GM19351 (cell line): ENCODE results near the gene HEBP2.
"Not testable (repeated sequence)": the region's sequence is repeated elsewhere in the genome, so short reads cannot be mapped to it uniquely, and the experiment has no call there.

Experiments
- ATAC-seq: cut with Tn5 transposase; IDR thresholded peaks from one replicate; pipeline ENCODE4 v1.9.1; 2021; ENCODE audit warnings: mild to moderate bottlenecking, moderate library complexity; ENCODE audit not compliant: unreplicated experiment

HEBP2 gene, protein sequence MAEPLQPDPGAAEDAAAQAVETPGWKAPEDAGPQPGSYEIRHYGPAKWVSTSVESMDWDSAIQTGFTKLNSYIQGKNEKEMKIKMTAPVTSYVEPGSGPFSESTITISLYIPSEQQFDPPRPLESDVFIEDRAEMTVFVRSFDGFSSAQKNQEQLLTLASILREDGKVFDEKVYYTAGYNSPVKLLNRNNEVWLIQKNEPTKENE

DNA sequence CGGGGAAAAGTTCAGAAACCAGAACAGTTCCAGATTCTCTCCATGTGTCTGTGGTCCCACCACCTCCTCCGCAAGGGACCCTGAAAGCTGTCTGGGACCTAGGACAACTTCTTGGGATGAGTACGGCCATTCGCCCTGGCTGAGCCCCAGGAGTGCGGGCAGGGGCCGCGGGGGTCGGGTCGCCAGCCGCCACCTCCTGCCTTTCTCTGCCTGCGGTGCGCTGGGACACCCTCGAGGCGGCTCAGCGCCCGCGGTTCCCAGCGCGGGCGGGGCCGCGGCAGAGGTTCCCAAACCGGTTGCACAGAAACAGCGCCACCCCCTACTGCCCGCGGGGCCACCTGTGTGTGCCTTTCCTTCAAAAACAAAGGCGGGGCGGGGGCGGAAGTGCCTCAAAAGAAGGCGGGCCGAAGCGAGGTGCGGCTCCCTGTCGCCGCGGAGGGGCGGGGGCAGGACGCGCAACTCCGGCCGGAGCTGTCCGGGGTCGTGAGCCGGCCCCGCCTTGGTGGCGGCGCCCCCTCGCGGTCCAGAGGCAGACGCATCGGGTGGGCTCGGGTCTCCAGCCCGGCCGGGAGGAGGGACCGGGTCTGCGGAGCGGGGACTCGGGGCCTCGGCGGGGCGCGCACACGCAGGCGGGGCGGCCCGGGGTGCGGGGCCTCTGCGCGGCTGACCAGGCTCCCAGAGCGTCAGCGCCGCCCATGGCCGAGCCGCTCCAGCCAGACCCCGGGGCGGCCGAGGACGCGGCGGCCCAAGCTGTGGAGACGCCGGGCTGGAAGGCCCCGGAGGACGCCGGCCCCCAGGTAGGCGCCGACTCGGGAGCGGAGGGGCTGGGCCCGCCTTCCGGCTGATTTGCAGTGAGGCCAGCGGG, at the start of gene HEBP2:
HEBP2 (plus strand) TSS at position 423 of the 865 bp plus-strand sequence; CDS start at position 696, 273 bp downstream.
- ATAC-seq, result peak; percentile 84

DNA sequence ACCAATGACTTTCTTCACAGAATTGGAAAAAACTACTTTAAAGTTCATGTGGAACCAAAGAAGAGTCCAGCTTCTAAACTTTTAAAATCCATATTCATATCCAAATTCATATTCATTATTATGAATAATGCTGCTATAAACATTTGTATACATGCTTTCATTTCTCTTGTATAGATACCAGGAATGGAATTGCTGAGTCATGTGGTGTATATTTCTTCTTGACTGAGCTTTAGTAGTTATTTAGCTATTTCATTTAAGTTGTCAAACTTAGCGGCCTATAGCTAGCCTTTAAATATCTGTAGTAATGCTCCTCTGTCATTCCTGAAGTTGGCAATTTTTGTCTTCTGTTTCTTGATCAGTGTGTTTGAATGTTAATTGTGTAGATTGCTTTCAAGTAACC, 46.1 kb upstream of the HEBP2 start:
- no peak for ATAC-seq

DNA sequence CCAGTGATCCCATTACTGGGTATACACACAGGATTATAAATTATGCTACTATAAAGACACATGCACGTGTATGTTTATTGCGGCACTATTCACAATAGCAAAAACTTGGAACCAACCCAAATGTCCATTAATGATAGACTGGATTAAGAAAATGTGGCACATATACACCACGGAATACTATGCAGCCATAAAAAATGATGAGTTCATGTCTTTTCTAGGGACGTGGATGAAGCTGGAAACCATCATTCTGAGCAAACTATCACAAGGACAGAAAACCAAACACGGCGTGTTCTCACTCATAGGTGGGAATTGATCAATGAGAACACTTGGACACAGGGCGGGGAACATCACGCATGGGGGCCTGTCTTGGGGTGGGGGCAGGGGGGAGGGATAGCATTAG, 35.3 kb upstream of the HEBP2 start:
- not testable (repeated sequence) for ATAC-seq

DNA sequence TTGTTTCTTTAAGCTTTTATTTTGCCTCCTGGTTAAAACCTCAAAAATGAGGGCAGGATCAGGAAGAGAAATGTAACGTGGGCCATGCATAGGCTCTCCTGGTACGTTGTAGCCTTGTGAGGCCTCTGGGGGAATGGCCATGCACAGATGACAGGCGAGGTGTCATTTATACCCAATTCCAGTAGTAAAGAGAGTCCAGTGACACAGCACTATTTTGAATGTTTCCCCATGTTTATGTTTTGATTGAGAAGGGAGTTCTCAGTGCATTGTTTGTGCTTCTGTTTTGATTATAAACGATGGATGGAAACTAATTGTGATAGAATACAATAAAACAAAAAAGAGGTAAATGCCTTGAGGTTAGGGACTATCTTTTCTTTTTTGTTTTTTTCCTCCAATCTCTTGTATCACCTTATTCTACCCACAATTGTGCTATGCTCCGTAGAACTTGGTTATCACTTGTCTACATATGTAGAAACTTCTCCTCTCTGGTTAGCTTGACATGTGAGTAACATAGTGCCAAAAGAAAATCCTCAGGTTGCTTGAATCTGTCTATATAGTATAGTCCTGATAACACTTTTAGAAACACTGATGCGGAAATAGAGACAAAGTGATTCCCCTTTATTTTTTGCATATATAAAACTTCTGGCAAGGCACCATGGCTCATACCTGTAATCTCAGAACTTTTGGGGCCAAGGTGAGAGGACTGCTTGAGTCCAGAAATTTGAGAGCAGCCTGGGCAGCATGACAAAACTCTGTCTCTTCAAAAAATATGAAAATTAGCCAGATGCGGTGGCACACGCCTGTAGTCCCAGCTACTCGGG, 33.2 kb upstream of the HEBP2 start:
- ATAC-seq, result no peak

DNA sequence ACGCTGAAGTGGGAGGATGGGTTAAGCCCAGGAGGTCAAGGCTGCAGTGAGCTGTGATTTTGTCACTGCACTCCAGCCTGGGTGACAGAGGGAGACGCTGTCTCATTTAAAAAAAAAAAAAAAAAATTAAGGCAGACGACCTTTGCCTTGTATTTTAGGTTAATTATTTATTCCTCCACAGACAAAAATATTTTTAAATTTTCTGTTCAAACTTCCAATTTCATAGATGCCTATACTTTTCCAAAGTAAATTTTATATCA, 32.6 kb upstream of the HEBP2 start:
- no peak for ATAC-seq

DNA sequence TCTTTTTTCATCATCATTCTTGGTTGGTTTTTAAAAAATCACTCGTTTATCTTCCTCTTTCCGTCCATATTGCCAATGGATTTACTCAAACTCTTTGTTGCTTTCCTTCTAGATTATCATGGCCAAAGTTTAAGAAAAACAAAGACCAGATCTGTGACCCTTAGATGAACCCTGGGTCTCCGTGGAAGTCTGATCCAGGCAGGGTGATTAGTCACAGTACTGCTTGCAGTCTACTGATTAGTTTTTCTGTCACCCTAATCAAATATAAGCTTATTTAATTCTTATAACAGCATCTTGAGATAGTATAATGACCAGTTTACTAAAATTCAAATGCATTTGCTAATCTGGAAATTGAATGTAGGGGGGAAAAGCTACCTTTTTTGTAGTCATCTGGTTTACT, 32.3 kb upstream of the HEBP2 start:
- no peak for ATAC-seq

DNA sequence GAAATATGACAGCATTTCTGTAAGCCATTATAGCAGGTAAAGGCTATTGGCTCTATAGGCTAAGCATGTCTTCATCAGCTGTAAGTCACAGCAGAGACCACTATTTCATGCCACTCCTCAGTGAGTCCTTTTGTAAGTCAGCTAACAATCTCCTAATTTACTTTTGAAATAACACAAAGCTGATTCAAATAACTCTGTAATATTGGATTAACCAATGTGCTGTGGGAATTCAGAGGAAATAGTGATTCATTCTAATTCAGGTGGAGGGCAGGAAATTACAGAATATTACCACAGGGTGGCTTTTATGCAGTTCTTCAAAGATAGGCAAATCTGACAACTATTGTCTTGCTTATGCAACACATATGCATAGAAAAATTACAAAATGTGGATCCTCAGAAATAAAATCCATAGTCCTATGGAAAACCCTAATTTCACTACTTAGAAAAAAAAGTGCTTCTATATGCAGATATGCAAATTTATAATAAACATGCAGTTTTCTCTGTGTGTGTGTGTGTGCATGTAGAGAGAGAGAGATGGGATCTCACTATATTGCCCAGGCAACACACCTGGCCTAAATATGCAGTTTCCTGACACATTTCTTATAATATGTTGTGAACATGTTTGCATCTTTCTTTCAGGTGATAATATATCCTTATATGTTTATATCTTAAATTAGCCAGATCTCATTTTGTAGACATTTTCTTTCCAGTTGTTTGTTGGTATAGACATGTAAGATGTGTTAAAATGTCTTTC, 31.1 kb upstream of the HEBP2 start:
- ATAC-seq, result no peak

DNA sequence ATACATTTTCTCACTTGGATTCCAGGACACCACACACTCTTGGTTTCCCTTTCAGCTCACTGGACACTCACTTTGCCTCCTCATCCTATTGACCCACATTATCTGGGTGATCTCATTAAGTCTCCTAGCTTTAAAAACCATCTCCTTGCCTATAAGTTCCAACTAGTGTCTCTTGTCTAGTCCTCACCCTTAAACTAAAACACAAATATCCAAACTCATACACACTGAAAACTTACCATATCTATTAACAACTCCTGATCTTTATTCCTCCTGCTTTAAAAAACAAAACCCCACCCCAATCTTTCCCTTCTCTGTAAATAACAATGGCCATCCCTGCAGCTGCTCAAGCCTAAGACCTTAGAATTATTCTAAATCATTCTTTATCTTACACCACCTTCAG, 29.8 kb upstream of the HEBP2 start:
- no peak for ATAC-seq

DNA sequence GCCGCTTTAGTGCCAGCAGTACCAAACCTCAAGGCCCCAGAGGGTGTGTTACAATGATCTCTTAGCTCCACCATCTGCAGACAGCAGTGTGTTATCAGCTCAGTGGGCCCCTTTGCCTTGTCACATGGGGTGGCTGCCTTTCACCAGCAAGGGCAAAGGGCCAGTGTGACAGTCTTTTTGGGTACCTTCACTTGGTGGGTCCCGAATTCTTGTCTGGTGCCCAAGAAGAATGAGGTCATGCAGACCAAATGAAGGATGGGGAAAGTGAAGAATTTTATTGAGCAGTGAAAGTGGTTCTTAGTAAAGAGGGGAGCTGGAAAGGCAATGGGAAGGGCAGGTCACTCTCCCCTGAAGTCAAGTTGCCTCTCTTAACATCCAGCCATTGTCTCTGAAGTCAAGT, 29.2 kb upstream of the HEBP2 start:
- ATAC-seq, result no peak

DNA sequence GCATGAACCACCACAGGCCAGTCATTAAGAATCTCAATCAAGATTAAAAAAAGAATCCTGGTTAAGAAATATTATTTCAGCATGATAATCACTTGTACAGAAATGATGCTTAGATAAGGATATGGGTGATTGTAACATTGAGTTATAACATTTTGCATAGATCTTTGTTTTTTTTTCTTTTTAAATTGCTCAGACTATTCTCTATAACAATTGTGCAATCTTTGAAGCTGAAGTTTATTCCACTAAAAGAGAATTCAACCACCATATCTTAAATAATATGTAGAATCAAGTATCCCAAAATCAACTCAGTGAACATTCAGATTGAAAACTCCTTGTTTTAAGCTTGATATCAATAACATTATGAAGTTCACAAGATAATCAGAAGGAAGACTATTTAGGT, 27.0 kb upstream of the HEBP2 start:
- no peak for ATAC-seq

DNA sequence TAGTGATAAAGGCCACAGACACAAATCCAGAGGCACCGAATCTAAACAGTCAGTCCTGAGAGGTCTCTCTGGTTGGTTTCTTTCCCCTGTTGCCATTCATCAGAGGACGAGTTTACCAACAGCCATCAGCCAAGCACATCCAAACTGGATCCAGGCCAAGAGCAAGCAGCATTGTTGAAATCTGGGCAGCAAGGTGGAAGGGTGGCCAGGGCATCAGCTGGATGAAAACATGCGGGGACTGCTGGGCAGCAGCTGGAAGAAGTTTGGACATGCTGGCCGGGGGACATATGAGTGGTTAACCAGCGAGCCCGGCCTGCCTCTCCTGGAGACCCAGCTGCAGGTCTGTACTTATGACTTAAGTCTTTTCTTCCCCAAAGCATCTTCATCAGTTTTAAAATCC, 26.2 kb upstream of the HEBP2 start, which contains the start of gene SMIM28:
SMIM28 (plus strand) TSS at position 62 of the 400 bp plus-strand sequence; CDS start at position 230, 168 bp downstream.
- ATAC-seq, result no peak

DNA sequence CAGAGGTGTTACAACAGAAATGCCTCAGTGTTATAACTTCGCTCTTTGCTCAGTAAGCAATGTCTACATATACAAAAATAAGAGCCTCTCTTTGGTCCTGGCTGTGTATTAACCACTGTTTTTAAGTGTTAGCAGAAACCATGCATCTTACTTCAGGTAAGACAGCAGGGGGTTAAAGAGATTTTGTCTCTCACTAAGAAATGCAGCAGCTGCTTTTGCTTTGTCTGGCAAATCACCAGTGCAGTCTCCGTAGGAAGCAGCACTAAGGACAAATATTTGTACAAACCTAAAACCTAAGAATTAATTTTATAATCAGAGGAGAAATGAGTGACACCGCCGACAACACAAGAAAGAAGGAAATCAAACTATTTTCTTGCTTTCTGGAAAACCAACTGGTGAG, 25.6 kb upstream of the HEBP2 start:
- no peak for ATAC-seq

DNA sequence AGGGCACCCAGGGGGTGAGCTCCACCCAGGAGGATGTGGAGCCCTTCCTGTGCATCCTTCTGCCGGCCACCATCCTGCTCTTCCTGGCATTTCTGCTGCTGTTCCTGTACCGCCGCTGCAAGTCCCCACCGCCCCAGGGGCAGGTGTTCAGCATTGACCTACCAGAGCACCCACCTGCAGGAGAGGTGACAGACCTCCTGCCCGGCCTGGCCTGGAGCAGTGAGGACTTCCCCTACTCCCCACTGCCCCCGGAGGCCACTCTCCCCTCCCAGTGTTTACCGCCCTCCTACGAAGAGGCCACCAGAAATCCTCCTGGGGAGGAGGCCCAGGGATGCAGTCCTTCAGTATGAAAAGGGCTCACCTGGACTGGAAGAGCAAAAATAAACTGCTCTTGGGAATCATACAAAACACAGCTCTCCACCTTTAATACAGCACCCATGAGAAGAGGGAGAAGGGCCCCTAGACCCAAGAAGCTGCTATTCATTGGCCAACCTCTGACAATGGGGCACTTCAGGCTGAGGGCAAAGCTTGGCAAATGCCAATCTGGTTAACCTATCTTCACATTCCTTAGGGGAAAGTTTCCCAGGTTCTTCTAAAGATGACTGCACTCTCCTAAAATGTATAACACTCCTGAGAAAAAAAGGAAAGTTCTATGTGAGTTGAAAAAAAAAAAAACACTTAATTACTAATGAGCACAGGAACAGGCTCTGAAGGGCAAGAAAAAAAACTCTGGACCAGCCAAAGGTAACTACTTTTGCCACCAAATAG, 21.3 kb upstream of the HEBP2 start:
- ATAC-seq, result no peak

DNA sequence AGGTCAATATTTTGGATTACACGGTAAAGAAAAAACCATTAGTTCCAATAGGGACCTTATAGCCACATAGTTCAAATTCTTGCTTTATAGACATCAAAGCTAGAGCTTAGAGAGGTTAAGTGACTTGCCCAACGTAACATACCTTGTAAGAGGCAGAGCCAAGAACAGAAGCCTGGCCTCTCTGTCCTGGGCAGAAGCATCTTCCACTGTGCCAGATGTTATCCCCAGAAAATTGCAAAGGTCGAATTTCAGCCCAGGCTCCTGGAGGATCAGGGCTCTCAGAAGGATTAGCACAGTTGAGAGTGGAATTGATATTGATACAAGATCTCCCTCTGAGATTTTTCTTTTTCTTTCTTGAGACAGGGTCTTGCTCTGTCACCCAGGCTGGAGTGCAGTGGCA, 20.2 kb upstream of the HEBP2 start:
- no peak for ATAC-seq

DNA sequence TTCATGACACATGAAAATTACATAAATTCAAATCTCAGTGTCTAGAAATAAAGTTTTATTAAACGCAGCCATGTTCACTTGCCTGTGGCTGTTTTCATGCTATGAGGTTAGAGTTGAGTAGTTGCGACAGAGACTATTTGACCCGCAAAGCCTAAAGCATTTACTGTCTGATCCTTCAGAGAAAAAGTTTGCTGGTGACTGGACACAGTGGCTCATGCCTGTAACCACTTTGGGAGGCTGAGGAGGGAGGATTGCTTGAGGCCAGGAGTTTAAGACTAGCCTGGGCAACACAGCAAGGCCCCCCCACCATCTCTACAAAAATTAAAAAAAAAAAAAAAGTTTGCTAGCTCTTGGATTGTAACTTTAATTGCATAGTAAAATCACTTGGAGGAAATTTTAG, 17.1 kb upstream of the HEBP2 start:
- no peak for ATAC-seq

DNA sequence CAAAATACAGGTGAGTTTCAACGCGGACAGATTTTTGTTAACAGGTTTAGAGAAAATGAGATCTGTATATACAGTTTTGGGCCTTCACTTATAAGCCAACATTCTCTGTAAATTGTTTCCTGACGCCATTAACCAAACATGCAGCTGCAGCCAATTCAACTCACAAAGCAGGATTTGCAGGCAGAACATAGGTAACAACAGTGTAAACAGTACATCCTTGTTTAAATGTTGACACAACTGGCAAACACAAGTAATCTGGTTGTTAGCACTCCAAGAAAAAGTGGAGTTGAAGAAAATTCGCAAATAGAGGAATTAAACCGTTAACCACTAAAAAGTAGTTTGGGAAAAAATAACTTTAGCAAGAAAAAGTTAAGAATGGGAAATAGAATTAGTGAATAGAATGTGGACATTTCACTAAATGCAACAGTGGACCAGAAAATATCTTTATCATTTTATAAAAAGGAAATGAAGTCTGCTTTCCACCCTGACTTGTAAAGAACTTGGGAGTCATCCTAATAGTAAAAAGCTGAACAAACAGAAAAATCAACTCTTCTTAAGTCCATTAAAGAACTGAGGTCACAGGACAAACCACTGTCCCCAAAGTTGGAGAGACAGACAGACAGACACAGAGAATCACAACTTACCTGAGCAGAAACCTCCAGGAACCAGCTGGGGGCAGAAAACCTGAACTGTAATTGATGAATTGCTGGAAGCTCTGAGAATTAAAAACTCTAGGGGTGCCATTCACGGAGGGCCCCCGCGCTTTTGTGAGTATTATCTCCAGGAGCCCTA, 16.2 kb upstream of the HEBP2 start:
- ATAC-seq, result no peak

DNA sequence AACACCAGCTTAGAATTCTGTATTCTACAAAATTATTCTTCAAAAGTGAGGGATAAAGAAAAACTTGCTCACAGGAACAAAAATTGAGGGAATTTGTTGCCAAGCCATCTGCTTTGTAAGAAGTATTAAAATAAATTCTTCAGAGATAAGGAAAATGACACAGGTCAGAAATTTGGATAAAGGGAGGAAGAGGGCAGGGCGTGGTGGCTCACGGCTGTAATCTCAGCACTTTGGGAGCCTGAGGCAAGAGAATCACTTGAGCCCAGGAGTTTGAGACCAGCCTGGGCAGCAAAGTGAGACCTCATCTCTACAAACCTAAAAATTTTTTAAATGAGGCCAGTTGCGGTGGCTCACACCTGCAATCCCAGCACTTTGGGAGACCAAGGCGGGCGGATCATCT, 14.5 kb upstream of the HEBP2 start:
- no peak for ATAC-seq

DNA sequence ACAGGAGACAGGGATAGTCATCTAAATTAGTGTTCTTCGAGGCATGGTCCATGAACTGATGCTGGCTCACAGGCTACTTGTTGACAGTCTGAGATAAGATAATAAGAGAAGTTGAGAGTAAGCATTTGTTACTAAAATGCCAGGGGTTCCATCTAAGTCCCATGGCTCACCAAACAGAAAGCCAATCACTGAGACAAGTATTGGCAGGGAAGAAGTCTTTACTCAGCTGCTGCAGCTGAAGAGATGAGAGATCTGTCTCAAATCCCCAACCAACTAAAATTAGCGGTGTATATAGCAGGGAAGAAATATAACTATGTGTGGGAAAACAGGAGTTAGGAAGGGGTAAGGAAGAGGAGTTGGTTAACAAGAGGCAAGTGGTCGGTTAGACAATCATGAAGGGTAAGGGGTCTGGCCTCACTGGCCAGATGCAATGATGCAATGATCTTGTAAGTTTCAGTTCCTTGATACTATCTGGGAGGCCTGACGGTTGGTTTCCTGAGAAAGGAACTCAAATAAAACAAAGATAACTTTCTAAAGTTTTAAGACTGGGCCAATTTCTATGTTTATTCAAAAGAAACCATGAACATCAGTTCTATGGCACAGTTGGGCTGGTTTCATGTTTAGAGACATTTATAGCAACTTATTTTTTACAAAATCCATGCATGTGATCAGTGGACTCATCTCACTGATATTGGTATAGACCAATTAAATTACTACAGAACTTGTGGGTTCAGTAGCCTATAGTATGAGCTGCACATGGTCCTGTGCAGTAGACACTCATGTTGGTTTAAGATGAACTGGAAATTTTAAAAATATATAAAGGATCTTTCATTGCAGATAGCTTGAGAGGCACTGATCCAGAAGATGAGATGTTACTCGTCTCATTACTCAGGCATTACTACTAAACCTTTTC, 9.9 kb upstream of the HEBP2 start:
- ATAC-seq, result peak; percentile 80

DNA sequence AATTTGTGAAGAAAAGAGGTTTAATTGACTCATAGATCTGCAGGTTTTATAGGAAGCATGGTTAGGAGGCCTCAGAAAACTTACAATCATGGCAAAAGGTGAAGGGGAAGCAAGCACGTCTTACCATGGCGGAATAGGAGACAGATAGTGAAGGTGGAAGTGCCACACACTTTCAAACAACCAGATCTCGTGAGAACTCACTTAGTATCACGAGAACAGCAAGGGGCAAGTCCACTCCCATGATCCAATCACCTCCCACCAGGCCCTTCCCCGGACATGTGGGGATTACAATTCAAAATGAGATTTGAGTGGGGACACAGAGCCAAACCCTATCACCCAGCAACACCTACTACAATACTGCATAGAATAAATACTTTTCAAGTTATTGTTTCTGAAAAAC, 7.3 kb upstream of the HEBP2 start:
- ATAC-seq, result no peak
